Duodenal mucosa (tissue), 2 donors: ENCODE data around the gene E2F3.

Experiments
- H3K27ac ChIP-seq: one replicate; pipeline ENCODE4 v1.7.0; 2013; ENCODE audit warnings: low read depth, low read length
- H3K27me3 ChIP-seq, 2 donors: one replicate each; pipeline ENCODE4 v1.7.0; 2013; ENCODE audit warnings: low read length in 2 of 2, control low read depth in 1 of 2; ENCODE audit not compliant: insufficient read depth in 2 of 2, control insufficient read depth in 1 of 2
- H3K36me3 ChIP-seq, 2 donors: one replicate each; pipeline ENCODE4 v1.7.0; 2013; ENCODE audit warnings: low read length in 2 of 2, control low read depth in 1 of 2; ENCODE audit not compliant: insufficient read depth in 2 of 2, control insufficient read depth in 1 of 2
- H3K4me1 ChIP-seq, 2 donors: one replicate each; pipeline ENCODE4 v1.7.0; 2013; ENCODE audit warnings: low read length in 2 of 2, control low read depth in 1 of 2; ENCODE audit not compliant: insufficient read depth in 2 of 2, control insufficient read depth in 1 of 2
- H3K4me3 ChIP-seq, 2 donors: one replicate each; pipeline ENCODE4 v1.7.0; 2013; ENCODE audit warnings: low read length in 2 of 2, low read depth in 1 of 2
- H3K9ac ChIP-seq, 2 donors: one replicate each; pipeline ENCODE4 v1.7.0; 2013; ENCODE audit warnings: low read length in 2 of 2, low read depth in 1 of 2
- H3K9me3 ChIP-seq, 2 donors: one replicate each; pipeline ENCODE4 v1.7.0; 2013; ENCODE audit warnings: low read length in 2 of 2, control low read depth in 1 of 2; ENCODE audit not compliant: control insufficient read depth in 1 of 2

The E2F3 gene

GRCh38 chr6:20441236-20441635, 39.6 kb downstream of the E2F3 start:
- H3K27ac ChIP-seq, result no peak overlapping the region
- H3K9ac ChIP-seq, result no peak overlapping the region
- H3K36me3 ChIP-seq, result peaks cover 0 to 4% of the 10 kb centered on the region in 2 donors
- no peaks in the 10 kb centered on the region for H3K27me3 ChIP-seq
- H3K4me3 ChIP-seq, result no peak overlapping the region
- no peaks in the 10 kb centered on the region for H3K9me3 ChIP-seq
- no peaks in the 10 kb centered on the region for H3K4me1 ChIP-seq

- Histone ChIP-seq H3K36me3 (no peaks in the 10 kb centered on the region), H3K27ac (no peak overlapping the region), H3K4me1 (peaks cover 0 to under 1% of the 10 kb centered on the region in 2 donors), H3K27me3 (no peaks in the 10 kb centered on the region), H3K9me3 (no peaks in the 10 kb centered on the region), H3K9ac (no peak overlapping the region), H3K4me3 (no peak overlapping the region)
Observed at GRCh38 chr6:20441921-20442320, 40.2 kb downstream of the E2F3 start.

DNA sequence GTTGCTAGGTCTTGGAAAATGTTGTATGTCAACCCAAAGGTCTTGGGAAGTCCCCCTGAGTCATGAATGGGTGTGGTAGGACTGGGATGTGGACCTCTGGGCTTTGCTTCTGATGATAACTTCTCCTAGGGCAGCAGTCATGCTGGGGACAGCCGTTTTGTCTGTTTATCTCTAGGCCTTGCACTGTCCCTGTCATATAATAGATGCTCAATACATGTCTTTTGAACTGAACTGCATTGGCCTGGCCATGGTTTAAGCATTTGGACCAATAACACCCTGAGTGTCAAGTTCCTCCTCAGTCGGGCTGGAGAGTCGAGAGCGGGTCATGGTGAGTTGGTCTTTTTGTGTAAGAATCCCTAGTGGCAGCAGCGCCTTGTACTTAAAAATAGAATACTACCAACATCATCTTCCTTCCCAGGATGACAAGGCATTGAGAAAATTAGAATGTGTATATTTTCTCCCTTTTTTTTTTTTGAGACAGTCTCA, 43.1 kb downstream of the E2F3 start:
- Histone ChIP-seq H3K36me3 (no peaks in the 10 kb centered on the region), H3K27me3 (no peaks in the 10 kb centered on the region), H3K4me1 (peaks cover 12 to 23% of the 10 kb centered on the region in 2 donors), H3K27ac (no peak overlapping the region), H3K9me3 (no peaks in the 10 kb centered on the region), H3K4me3 (no peak overlapping the region), H3K9ac (no peak overlapping the region)

- Histone ChIP-seq H3K36me3 (no peaks in the 10 kb centered on the region), H3K27me3 (no peaks in the 10 kb centered on the region), H3K9ac (no peak overlapping the region), H3K9me3 (no peaks in the 10 kb centered on the region), H3K4me3 (no peak overlapping the region), H3K4me1 (peaks cover 12 to 23% of the 10 kb centered on the region in 2 donors), H3K27ac (no peak overlapping the region)
Observed at GRCh38 chr6:20447157-20447556, 45.5 kb downstream of the E2F3 start.

GRCh38 chr6:20447581-20448132, 46.0 kb downstream of the E2F3 start:
- H3K9me3 ChIP-seq, result no peaks in the 10 kb centered on the region
- no peak overlapping the region for H3K4me3 ChIP-seq
- H3K4me1 ChIP-seq, result peaks cover 12 to 23% of the 10 kb centered on the region in 2 donors
- no peak overlapping the region for H3K27ac ChIP-seq
- H3K27me3 ChIP-seq, result no peaks in the 10 kb centered on the region
- no peak overlapping the region for H3K9ac ChIP-seq
- H3K36me3 ChIP-seq, result no peaks in the 10 kb centered on the region

GRCh38 chr6:20448828-20449227, 47.1 kb downstream of the E2F3 start:
- no peaks in the 10 kb centered on the region for H3K36me3 ChIP-seq
- no peaks in the 10 kb centered on the region for H3K27me3 ChIP-seq
- no peak overlapping the region for H3K9ac ChIP-seq
- peaks cover 12 to 25% of the 10 kb centered on the region in 2 donors for H3K4me1 ChIP-seq
- H3K27ac ChIP-seq, result no peak overlapping the region
- H3K4me3 ChIP-seq, result no peak overlapping the region
- no peaks in the 10 kb centered on the region for H3K9me3 ChIP-seq

DNA sequence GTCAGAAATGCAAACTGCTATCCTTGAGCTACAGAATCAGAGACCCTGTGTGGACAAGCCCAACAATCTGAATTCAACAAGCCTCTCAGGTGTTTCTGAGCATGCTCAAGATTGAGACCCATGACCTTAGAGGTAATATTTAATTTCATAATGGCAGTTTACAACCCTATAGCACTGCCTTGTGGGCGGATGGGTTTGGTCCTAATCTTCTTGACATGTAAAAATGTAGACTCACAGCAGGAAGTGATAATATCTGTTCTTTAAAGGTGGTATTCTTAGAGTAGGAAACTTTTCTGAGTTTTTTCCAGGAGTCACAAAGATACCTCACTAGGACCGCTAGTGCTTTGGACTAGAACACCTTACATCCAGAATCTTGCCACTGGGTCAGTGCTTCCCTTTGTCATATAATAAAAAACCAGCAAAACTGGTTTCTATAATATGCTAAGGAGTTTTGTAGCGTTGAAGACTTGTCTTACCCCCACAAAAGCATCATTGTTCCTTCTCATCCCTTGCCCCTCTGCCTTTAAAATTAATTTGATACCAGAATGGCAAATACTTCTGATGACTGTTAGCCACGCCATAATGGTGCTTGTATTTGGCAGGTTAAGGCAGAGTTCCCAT, 52.6 kb downstream of the E2F3 start:
- Histone ChIP-seq H3K27ac (no peak overlapping the region), H3K4me3 (no peak overlapping the region), H3K9ac (no peak overlapping the region), H3K27me3 (no peaks in the 10 kb centered on the region), H3K4me1 (peaks cover 6 to 22% of the 10 kb centered on the region in 2 donors), H3K36me3 (no peaks in the 10 kb centered on the region), H3K9me3 (no peaks in the 10 kb centered on the region)

DNA sequence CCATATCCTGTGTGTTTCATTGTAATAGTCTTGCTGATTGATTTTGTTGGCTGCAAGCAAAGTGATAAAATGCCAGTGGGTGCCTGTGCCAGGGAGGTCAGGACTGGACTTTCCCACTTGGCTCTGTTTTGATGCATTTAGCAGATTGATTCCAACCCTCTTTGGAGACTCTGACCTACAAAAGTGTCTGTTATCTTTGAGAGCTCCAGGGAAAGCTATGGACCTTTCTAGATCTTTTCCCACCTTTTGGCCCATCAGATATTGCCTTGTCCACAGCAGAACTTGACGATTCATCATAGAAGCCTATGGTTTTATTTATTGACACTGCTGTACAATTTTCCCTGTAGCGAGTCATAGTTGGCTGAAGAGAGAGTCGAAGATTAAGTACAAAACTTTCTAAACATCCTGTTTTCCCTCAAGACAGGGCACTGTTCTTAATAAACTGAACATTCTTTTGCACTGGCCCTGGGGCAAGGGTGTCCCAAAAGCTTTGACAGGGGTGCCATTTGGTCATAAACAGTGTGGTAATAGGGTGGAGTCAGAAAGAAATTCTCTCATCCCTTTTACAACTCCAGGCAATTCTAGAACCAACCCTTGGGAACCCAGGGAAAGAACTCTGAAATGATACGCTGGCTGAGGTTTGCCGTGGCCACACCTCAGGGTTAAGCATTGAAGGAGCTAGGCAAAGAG, 53.7 kb downstream of the E2F3 start:
- Histone ChIP-seq H3K4me3 (no peak overlapping the region), H3K9me3 (no peaks in the 10 kb centered on the region), H3K36me3 (no peaks in the 10 kb centered on the region), H3K27me3 (no peaks in the 10 kb centered on the region), H3K9ac (no peak overlapping the region), H3K27ac (no peak overlapping the region), H3K4me1 (peaks cover 6 to 21% of the 10 kb centered on the region in 2 donors)

DNA sequence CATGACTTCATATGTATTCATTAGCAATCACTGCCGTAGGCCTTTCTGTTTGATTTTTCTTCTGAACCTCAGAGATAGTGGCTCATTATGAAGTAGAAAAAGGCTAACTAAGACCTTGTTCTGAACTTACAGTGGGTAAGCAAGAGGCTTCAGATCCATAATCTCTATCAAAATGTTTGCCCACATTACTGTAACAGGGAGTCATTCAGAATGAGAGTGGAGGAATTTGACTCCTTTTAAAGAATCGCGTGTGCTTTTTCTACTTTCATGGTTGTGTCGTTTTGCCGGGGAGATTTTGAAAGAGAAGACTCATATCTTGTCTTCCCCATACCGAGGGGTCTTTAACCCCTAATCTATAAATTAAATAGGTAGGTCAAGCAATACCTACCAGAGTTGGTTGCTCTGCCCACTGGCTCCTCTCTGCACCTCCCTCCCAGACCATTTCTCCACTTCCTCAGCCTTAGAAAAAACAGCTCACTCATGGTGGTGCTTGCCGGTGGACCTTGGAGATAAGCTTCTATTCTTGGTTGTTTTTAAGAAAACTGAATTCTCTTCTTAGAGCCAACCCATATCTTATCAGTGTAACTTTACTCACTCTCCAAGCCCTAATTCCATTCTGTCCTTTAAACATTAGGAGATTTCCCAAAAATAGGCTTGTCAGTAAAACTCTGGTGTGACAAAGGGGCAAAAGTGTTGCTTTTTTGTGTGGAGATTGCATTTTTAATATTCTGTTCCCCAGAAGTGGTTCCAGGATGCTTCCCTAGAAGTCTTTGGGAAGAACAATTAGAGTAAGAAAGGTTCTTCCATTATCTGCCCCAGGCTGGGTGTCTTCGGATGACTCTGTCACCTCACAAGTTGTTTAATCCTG, 56.6 kb downstream of the E2F3 start:
- Histone ChIP-seq H3K27ac (no peak overlapping the region), H3K4me3 (no peak overlapping the region), H3K27me3 (no peaks in the 10 kb centered on the region), H3K36me3 (no peaks in the 10 kb centered on the region), H3K4me1 (peaks cover 6 to 21% of the 10 kb centered on the region in 2 donors), H3K9ac (no peak overlapping the region), H3K9me3 (no peaks in the 10 kb centered on the region)

DNA sequence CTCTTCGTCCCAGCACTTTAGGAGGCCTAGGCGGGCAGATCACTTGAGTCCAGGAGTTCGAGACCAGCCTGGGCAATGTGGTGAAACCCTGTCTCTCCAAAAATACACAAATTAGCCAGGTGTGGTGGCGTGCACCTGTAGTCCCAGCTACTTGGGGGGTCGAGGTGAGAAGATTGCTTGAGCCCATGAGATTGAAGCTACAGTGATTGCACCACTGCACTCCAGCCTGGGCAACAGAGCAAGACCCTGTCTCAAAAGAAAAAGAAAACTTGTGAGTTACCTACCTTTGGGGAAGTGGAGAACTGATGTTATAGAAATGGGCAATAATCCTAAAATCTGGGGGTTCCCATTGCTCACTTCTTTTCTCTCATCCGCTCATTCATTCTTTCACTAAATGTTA, 58.0 kb downstream of the E2F3 start:
- Histone ChIP-seq H3K27me3 (no peaks in the 10 kb centered on the region), H3K4me3 (no peak overlapping the region), H3K9ac (no peak overlapping the region), H3K36me3 (no peaks in the 10 kb centered on the region), H3K9me3 (no peaks in the 10 kb centered on the region), H3K4me1 (peaks cover under 1 to 11% of the 10 kb centered on the region in 2 donors), H3K27ac (no peak overlapping the region)
